HG03196 (cell line): ENCODE measurements around the gene MYH11.

ENCODE experiments used
- ATAC-seq: cut with Tn5 transposase; IDR thresholded peaks from one replicate; pipeline ENCODE4 v1.9.1; 2021; ENCODE audit not compliant: unreplicated experiment

Gene MYH11

DNA sequence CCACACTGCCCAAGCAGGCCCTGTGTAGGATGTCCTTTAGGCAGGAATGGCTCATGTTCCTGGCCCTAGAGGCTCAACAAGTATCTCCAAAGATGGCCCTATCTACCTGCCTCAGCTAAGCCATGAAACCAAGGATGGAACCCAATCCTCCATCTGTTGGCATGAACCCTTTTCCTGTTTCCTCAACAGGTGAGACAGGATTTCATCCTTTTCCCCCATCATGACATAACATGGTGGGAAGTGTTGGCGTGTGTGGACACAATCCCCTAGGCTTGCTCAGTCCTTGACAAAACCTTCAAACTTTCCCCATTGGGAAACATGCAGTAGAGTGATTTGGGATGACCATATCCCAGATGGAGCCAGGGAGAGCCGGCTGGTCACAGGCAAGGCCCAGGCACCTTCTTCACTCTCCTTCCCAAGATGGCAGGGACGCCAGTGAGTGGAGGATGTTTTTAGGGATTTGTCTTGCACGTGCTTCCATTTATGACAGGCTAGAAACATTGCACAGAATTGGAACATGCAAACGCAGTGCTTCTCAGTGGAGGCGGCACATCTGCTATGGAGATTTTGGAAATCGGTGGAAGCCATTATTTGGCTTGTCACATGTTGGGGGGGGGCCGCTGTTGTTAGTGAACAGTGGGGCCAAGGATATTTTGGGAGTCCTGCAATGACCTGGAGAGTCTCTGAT lies 77.0 kb downstream of the MYH11 start:
- no peak for ATAC-seq

DNA sequence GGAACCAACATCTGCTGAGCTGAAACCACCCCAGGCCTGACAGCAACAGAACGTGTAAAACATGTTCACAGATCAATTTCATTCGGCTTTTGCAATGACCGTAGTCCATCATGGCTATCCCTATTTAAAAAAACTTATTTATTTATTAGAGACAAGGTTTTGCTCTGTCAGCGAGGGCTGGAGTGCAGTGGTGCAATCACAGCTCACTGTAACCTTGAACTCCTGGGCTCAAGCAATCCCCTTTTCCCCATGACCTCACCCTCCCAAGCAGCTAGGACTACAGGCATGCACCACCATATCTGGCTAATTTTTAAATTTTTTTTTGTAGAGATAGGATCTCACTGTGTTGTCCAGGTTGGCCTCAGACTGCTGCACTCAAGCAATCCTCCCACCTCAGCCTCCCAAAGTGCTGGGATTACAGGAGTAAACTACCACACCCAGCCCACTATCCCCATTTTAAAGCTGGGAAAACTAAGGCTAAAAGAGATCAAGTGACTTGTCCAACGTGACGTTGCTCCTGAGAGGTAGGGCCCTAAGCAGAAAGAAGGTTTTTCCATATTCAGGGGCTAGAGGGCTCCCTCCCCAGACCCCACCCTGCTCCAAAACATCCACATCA lies 77.7 kb downstream of the MYH11 start:
- no peak for ATAC-seq

DNA sequence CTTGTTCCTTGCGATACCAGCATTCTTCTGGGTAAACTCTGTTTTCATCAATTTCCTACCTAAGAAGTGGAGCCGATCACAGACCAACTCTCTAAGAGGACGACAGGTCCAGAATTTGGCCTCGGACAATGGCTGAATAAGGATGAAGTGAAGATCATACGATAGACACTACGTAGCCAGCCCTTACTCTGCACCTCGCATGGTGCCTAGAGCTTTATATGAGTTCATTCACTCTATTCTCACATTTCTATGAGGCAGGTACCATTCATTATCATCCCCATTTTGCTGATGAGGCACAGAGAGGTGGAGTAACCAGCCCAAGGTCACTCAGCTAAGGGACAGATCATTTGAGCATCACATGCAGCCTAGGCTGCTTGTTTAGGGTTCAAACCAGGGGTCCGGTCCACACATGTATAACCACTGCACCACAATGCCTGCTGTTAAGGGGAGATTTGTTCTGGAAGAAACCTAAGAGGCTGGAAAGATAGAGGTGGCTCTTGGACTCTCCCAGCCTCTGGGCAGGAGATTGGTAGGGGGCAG lies 78.6 kb downstream of the MYH11 start:
- ATAC-seq, result no peak

DNA sequence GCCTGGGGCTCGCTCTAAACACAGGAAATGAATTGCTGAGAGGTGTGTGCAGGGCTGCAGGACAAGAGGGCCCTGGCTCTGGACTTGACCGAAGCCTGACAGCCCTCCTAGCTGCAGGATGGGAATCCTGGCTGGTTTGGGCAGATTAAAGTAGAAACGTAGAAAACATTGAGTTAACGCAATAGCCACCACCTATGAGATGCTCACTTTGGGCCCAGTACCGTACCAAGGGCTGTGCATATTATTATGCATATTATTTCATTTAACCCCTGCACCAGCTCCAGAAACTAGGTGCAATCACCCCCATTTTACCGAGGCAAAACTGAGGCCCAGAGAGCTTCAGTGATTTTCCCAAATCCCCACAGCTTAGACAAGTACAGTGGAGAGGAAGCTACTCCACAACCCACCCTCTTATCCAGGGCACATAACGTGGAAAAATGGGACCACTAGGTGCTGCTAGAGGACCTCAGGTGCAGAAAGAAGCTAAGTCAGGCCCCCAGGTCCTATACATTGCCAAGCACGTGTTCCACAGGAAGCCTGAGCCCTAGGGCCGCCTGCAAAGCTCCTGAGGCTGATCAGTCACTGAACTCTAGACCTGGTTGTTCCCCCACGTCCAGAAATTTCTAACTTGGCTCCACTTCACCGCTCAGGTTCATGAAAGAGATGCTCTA lies 79.2 kb downstream of the MYH11 start:
- ATAC-seq, result no peak

DNA sequence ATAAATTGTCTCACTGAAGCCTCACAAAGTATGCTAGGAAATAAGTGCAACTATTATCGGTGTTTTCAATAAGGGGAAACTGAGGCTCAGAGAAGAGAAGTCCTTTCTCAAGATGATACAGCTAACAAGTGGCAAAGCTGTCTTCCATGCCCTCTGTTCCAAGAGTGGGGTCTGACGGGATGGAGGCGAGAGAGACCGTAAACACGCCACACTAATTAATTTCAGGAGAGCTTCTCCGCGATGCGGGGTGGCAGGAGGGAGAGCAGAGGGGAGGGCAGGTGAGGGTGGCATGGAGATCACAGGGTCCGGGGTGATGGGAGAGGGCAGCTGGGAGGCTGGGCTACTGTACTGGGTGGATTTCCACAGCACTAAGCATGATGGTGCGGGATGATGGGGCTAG lies 80.3 kb downstream of the MYH11 start:
- ATAC-seq, result no peak

DNA sequence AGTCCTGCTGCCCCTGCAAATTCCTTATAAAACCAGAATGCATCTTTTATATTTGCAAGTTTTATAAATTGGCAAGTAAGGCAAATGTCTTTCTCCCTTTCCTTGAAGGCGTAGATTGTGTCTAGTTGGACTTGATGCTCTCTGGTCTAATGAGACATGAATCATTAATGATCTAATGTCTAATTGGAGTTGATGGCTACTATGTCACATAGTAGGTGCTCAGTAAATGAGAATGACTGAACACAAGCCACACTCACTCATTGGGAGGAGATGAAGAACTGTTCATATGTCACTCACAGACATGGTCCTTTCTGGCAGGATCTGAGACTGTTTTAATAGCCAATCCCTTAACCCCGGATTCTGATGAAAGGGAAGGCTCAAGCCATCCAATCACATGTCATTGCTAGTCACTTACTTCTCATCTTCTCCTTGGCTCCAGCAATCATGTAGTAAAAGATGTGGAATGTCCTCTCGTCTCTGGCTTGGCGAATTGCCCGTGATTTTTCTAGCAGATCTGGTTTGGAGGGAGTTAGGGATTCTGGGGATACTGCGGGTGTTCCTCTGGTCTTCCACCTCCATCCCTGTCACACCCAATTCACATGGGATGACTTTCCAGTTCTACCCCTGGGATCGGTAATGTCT lies 81.0 kb downstream of the MYH11 start:
- no peak for ATAC-seq

DNA sequence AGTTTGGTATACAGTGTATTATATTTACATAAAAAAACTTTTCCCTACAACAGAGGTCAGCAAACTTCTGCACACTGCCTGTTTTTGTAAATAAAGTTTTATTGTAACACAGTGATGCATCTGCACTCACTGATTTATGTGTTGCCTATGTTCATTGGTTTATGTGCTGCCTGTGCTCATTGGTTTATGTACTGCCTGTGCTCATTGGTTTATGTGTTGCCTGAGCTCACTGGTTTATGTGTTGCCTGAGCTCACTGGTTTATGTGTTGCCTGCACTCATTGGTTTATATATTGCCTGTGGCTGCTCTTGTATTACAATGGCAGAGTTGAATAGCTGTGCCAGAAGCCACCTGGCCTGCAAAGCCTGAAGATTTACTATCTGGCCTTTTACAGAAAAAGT lies 81.6 kb downstream of the MYH11 start:
- ATAC-seq, result no peak

DNA sequence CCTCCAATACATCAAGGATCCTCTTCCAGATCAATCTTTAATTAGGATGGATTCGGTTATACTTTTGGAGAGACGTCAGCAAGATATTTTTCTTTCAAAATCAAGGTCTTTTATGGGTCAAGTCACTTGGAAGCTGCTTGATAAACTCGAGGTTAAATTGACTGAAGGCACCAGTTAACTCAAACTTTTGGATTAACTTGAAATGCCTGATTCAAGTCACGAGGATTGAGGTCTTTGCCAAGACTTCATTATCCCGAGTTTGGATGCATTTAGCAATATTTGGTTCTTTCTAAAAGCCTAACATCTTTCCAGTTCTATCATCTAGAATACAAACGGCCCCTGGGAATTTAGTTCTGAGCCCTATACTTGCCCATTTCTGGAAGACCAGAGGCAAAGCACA lies 82.9 kb downstream of the MYH11 start:
- no peak for ATAC-seq

DNA sequence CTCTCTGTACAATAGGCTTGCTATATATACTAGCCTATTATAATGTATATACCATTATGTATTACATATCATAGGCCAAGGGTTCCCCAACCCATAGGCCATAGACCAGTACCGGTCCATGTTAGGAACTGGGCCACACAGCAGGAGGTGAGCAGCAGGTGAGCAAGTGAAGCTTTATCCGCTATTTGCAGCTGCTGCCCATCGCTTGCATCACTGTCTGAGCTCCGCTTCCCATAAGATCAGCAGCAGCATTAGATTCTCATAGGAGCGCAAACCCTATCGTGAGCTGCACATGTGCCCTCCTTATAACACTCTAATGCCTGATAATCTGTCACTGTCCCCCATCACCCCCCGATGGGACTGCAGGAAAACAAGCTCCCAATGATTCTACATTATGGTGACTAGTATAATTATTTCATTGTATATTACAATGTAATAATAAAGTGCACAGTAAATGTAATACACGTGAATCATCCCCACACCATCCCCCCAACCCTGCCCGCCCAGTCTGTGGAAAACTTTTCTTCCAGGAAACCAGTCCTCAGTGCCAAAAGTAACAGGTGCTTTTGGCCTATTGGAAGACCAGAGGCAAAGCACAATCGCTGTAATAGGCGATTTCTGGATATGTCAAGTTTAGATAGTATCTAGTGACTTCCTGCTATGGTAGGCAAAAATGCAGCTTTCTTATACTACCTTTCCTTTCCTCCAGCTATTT lies 84.1 kb downstream of the MYH11 start:
- no peak for ATAC-seq

DNA sequence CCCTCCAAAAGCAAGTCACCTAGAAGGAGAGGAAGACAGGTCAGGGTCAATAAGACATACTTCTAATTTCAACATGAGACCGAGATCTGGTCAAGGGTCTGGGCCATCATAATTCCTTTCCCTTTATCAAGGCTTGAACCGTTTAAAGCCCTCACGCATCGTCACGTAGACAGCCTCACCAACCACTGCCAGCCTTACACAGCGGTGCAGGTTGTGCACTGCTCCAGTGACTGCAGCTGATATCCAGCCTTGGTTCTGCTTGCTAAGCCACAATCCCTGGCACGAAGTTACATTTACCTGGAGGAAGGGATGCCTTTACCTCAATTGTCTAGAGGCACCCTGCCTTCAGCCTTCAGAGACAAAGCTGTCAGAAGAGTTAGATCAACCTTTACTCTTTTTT lies 85.1 kb downstream of the MYH11 start:
- no peak for ATAC-seq

DNA sequence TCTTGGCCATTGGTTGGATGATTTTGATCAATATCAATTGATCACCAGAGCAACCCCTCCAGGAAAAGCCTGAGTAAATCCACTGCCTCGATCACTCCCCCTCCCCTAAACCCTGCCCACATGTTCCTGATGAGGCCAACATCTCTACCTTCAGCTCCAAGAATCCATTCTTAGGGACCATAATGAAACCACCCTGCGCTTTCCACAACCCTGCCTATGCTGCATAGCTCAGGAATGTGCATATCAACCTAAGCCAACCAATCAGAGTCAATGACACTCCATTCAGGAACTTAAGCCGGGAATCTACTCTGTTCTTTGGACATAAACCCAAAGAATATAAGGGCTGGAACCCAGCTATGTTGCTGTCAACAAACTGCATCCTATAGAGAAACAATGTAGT lies 86.3 kb downstream of the MYH11 start:
- ATAC-seq, result no peak

DNA sequence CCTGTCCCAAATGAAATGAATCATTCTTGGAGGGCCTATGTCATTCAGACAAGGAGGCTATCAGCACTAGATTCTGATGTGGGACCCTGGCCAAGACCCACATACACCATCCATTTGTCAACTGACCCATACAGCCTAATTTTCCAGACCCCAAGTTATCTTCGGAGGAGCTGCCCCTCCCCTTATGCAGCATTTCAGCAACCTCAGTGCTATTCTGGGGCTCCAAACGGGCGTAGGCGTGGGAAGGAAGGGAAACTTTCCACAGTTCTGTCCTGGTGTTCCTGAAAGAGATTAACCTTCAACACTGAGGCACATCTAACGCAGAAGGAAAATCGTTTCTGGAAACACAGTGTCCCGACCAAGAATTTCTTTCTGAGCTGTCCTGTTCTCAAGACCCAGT lies 86.7 kb downstream of the MYH11 start:
- no peak for ATAC-seq

DNA sequence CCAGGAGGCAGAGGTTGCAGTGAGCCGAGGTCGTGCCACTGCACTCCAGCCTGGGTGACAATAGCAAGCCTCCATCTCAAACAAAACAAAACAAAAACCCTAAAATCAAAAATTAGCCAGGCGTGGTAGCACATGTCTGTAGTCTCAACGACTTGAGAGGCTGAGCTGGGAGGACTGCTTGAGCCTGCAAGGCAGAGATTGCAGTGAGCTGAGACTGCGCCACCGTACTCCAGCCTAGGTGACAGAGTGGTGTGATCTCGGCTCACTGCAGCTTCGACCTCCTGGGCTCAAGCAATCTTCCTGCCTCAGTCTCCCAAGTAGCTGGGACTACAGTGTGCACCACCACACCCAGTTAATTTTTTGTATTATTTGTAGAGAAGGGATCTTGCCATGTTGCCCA lies 87.6 kb downstream of the MYH11 start:
- no peak for ATAC-seq

DNA sequence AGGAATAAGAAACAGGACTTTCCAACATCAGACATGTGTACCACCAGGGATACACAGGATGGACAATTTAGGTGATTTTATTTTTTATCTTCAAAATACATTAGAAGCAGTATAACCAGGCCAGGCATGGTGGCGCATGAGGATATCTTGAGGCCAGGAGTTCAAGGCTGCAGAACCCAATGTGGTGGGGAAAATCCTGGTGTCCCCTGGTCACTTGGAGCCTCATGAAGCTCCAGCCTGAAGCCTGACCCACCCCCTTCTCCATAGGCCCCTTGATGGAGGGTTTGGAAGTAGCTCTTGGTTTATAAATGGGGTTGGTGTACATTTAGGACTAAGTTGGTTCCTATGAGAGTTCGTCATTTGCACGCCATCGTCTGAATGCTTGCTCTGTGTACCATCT lies 88.6 kb downstream of the MYH11 start:
- no peak for ATAC-seq

DNA sequence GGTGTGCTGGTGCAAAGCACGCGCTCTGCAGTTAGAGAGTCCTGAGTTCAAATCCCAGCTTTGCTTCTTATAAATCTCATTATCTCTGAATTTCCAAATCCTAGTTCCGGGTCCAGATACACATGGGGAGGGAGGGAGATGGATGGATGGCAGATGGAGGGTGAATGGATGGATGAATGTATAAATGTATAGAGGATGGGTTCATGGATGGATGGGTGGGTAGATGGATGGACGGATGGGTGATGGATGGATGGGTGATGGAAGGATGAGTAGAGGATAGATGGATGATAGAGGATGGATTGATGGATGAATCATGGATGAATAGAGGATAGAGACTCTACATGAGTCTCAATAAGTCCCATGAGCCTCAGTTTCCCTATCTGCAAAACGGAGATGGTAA lies 89.9 kb downstream of the MYH11 start:
- ATAC-seq, result no peak

DNA sequence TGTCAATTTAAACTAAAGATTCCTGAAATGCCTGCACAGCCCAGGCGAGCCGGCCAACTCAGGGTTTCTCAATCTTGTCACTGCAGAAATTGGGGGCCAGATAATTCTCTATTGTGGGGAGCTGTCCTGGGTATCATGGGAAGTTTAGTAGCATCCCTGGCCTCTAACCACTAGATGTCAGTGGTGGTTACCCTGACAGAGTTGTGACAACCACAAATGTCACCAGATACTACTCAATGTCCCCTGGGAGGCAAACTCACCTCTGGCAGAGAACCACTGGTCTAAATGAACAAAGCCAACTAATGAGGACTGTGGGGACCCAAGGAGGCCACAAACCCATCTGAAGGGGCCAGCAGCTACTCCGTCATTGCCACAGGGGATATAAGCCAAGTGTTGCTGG lies 90.9 kb downstream of the MYH11 start:
- peak; percentile 88 for ATAC-seq

DNA sequence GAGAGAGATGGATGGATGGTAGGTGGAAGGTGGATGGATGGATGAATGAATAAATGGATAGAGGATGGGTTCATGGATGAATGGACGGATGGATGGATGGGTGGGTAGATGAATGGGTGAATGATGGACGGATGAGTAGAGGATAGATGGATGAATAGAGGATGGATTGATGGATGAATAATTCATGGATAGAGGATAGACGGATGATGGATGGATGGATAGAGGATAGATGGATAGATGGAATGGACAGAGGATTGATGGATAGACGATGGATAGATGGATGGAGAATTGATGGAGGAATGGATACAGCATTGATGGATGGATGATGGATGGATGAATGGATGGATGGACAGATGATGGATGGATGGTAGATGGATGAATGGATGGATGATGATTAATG lies 91.7 kb downstream of the MYH11 start:
- ATAC-seq, result no peak

DNA sequence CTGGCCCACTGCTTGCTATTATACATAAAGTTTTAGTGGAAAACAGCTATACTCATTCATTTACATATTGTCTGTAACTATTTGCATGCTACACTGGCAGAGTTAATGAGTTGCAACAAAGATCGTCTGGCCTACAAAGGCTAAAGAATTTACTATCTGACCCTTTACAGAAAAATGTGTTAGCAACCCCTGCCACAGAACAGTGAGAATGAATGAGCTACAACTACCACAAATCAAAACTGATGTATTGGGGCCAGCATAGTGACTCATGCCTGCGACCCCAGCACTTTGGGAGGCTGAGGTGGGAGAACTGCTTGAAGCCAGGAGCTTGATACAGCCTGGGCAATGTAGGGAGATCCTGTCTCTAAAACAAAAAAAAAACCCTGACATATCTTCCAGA lies 92.7 kb downstream of the MYH11 start:
- ATAC-seq, result no peak

DNA sequence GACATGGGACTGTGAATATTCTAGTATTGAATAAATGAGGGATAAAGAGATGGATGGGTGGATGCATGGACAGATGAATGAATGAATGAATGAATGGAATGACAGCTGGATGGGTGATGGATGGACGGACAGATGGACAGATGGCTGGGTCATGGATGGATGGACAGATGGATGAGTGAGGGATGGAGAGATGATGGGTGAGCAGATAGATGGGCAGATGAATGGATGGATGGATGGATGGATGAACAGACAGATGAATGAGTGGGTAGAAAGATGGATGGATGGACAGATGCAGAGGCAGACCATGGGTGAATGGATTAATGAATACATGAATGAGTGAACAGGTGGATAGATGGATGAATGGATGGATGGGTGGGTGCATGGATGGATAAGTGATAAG lies 96.7 kb downstream of the MYH11 start:
- no peak for ATAC-seq

DNA sequence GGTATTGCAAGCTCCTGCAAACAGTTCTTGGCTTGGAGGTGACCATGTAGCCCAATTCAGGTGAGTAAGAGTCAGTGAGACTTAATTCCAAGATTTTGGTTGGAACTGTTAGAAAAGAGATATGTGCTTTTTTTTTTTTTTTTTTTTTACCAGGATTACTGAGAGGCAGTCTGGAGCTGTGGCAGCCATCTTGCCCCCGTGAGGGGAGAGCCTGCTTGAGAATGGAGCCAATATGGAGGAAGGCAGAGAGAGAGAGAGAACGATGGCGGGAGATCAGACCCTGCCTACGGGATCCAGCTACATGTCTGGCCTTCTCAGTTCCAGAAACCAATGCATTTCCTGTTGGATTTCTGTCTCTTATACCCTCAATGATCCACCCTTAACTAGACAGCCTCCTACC lies 97.8 kb downstream of the MYH11 start:
- ATAC-seq, result no peak

DNA sequence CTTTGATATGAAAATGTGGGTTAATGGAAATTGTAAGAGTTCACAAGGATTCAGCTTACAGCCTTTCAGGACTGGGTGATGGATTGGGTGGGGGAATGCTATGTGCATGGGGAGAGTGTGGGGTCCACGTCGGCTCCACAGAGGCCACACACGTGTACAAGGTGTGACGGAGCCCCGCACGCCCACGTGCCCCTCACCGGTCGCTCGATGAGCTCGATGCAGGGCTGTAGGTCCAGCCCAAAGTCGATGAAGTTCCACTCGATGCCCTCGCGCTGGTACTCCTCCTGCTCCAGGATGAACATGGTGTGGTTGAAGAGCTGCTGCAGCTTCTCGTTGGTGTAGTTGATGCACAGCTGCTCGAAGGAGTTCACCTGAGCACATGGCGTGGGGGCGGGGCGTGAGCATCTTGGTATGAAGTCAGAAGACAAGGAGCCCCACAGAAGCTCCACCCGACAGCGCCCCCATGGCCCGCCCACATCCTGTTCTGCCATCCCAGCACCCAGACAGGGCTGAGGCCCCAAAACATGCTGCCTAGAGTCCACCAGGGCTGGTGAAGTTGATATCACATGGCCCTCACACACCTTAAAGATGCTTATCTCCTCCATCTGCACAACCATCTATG lies 99.1 kb downstream of the MYH11 start:
- ATAC-seq, result no peak
